ENCODE measurements around the gene PARN.
"Not testable (repeated sequence)": the region's sequence is repeated elsewhere in the genome, so short reads cannot be mapped to it uniquely, and the experiment has no call there.

The PARN gene

GRCh38 chr16:14418795-14419225 lies 211.2 kb downstream of the PARN start:
- DNase-seq (ENCODE audit: low read depth) = peak; percentile 11
- no peak for TF ChIP-seq CTCF (IDR thresholded peaks at IDR 0.05; ENCODE audit: low read length, missing control alignments)
- H3K4me3 ChIP-seq (replicated peaks; ENCODE audit: low read depth, low read length) = no peak overlapping the region

GRCh38 chr16:14416184-14416583 lies 213.9 kb downstream of the PARN start:
- DNase-seq (ENCODE audit: low read depth) = no peak
- TF ChIP-seq CTCF (IDR thresholded peaks at IDR 0.05; ENCODE audit: low read length, missing control alignments) = no peak
- H3K4me3 ChIP-seq (replicated peaks; ENCODE audit: low read depth, low read length) = no peak overlapping the region

- no peak overlapping the region for H3K4me3 ChIP-seq (replicated peaks; ENCODE audit: low read depth, low read length)
- no peak for DNase-seq (ENCODE audit: low read depth)
- TF ChIP-seq CTCF (IDR thresholded peaks at IDR 0.05; ENCODE audit: low read length, missing control alignments) = no peak
These were observed 214.8 kb downstream of the PARN start for GRCh38 chr16:14415291-14415690.

GRCh38 chr16:14409563-14409962 lies 220.5 kb downstream of the PARN start:
- TF ChIP-seq CTCF (IDR thresholded peaks at IDR 0.05; ENCODE audit: low read length, missing control alignments) = no peak
- DNase-seq (ENCODE audit: low read depth) = peak; percentile 88
- no peak overlapping the region for H3K4me3 ChIP-seq (replicated peaks; ENCODE audit: low read depth, low read length)

GRCh38 chr16:14407786-14408399 lies 222.2 kb downstream of the PARN start:
- no peak overlapping the region for H3K4me3 ChIP-seq (replicated peaks; ENCODE audit: low read depth, low read length)
- no peak for DNase-seq (ENCODE audit: low read depth)
- TF ChIP-seq CTCF (IDR thresholded peaks at IDR 0.05; ENCODE audit: low read length, missing control alignments) = no peak

- DNase-seq (ENCODE audit: low read depth) = no peak
- no peak for TF ChIP-seq CTCF (IDR thresholded peaks at IDR 0.05; ENCODE audit: low read length, missing control alignments)
- H3K4me3 ChIP-seq (replicated peaks; ENCODE audit: low read depth, low read length) = no peak overlapping the region
These were observed 224.2 kb downstream of the PARN start for GRCh38 chr16:14405611-14406537.

GRCh38 chr16:14403001-14403389 lies 227.1 kb downstream of the PARN start:
- DNase-seq (ENCODE audit: low read depth); H3K4me3 ChIP-seq (replicated peaks; ENCODE audit: low read depth, low read length): not testable (repeated sequence)

GRCh38 chr16:14402114-14403000 lies 227.7 kb downstream of the PARN start:
- DNase-seq (ENCODE audit: low read depth); H3K4me3 ChIP-seq (replicated peaks; ENCODE audit: low read depth, low read length): not testable (repeated sequence)

- peak; percentile 42 for DNase-seq (ENCODE audit: low read depth)
- not testable (repeated sequence) for H3K4me3 ChIP-seq (replicated peaks; ENCODE audit: low read depth, low read length)
These were observed 228.4 kb downstream of the PARN start for GRCh38 chr16:14401711-14402061.

GRCh38 chr16:14400978-14401710 lies 228.9 kb downstream of the PARN start:
- not testable (repeated sequence) for DNase-seq (ENCODE audit: low read depth)

More at GRCh38 chr16:14400978-14401710, 228.9 kb downstream of the PARN start:
- not testable (repeated sequence) for H3K4me3 ChIP-seq (replicated peaks; ENCODE audit: low read depth, low read length)
